ENCODE measurements around the gene OR5H14. TPM values are rescaled to one million over a fixed set of nuclear protein-coding genes. Genes with fewer than 3 reads are reported as not detected.

OR5H14 gene
- total RNA-seq, result not detected in 2 replicates

GRCh38 chr3:98147179-98147578, at the start of gene OR5H14:
Gene OR5H14 (plus strand): TSS chr3:98147479. CDS start chr3:98149386, 1,907 bp downstream.

DNA sequence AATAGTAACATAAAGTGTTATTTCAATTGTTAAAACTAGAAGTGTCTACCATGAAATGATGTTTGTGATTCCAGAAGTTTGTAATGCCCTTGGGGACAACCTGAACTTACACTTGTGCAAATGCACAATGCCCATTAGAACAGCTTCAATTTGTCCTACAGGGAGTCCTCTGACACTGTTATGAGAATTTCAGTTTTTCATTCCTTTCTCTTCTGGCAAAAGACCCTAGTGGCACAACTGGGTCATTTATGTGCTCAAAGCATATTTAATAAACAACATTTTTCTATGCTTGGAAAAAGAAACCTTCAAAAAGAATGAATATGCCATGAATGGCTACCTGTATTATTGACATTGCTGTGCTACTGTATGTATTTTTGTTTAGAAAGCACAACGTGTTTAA, 16.9 kb upstream of the OR5H14 start, which contains the start of gene OR5H1:
Gene OR5H1 (plus strand): TSS at position 301 of the 400 bp plus-strand sequence. CDS start 1,977 bp downstream, outside the sequence.

GRCh38 chr3:98166396-98166795, 19.1 kb downstream of the OR5H14 start, which contains the start of gene OR5H15:
Gene OR5H15 (plus strand): TSS chr3:98166696. CDS start chr3:98168700, 2,004 bp downstream.

Other genes starting within 250 kb of the OR5H14 start
- 24.9 and 31.2 TPM in 2 replicates for gene RIOX2, start 175.0 kb upstream of the OR5H14 start, total RNA-seq
- not detected in 2 replicates for gene GABRR3, start 112.2 kb upstream of the OR5H14 start, total RNA-seq
- gene OR5AC2, start 60.3 kb upstream of the OR5H14 start, total RNA-seq, result not detected in 2 replicates
- gene OR5H1, start 16.8 kb upstream of the OR5H14 start, total RNA-seq, result not detected in 2 replicates
- gene OR5H15, start 19.2 kb downstream of the OR5H14 start, total RNA-seq, result not detected in 2 replicates
- not detected in 2 replicates for gene OR5H6, start 116.8 kb downstream of the OR5H14 start, total RNA-seq
- not detected in 2 replicates for gene OR5H2, start 135.0 kb downstream of the OR5H14 start, total RNA-seq
- not detected in 2 replicates for gene OR5K4, start 206.4 kb downstream of the OR5H14 start, total RNA-seq
- not detected in 2 replicates for gene OR5K3, start 243.2 kb downstream of the OR5H14 start, total RNA-seq

Measured in aortic smooth muscle cell (primary cell).